HCT116 (cell line): Measurements from ENCODE around the gene WDR20. TPM values are rescaled to one million over a fixed set of nuclear protein-coding genes. Genes with fewer than 3 reads are reported as not detected.

Experiments
- ATAC-seq: fragments of 200-7000 bp; cut with Tn5 transposase; 2 replicates; pipeline ENCODE4 v1.9.1; 2020; ENCODE audit warnings: mild to moderate bottlenecking, moderate library complexity
- BruUV-seq: library from RNA; stranded (reverse); fragments of 400-500 nt; replicated peaks from 2 replicates; lab custom pipeline; 2021; lab: Mats Ljungman, UMichigan
- CTCF ChIA-PET: fragments of 300-600 bp; sonication (Branson Sonifier 250); formaldehyde crosslinking; loops from one replicate; lab custom pipeline; 2021; ENCODE audit warnings: antibody characterized with exemption; lab: Charles Lee
- POLR2A ChIA-PET: fragments of 300-600, 350-600 bp; sonication (Branson Sonifier 250); formaldehyde crosslinking; loops from one replicate; lab custom pipeline; 2021; ENCODE audit warnings: antibody characterized with exemption; lab: Charles Lee
- RAD21 ChIA-PET, 2 experiments: fragments of 300-600 bp; sonication (Branson Sonifier 250); formaldehyde crosslinking; loops; one replicate each; lab custom pipeline; 2023; ENCODE audit warnings: low total read pairs in 2 of 2; ENCODE audit not compliant: uncharacterized antibody in 2 of 2, unreplicated experiment in 2 of 2, low non-redundant PET in 1 of 2; lab: Charles Lee
- DNase-seq: peaks from one replicate; pipeline ENCODE4 v3.0.0-alpha.2; 2010; ENCODE audit warnings: low read depth, low spot score
- H2AFZ ChIP-seq: fragments of 200-600 bp; shearing (Covaris generic), sonication (generic); 2 replicates; pipeline ENCODE4 v1.6.1; 2017; ENCODE audit warnings: low read depth, mixed run types, mixed read lengths, antibody characterized with exemption, low read length; ENCODE audit not compliant: poor library complexity, severe bottlenecking
- H3K27ac ChIP-seq: 2 replicates; pipeline ENCODE4 v1.5.1; 2012; ENCODE audit warnings: low read depth, low read length
- H3K27me3 ChIP-seq: fragments of 200-600 bp; sonication (generic); 2 replicates; pipeline ENCODE4 v1.6.1; 2016; ENCODE audit warnings: mixed run types, low read length, mixed read lengths; ENCODE audit not compliant: insufficient read depth
- H3K36me3 ChIP-seq, 2 experiments: fragments of 200-500 bp in 1 of 2; fragments of 200-600 bp in 1 of 2; sonication (Bioruptor generic) in 1 of 2; sonication (generic) in 1 of 2; 2 replicates each; pipeline versions ENCODE4 v1.5.1 to v1.6.1; 2014 to 2016; ENCODE audit warnings: low read length in 2 of 2, inconsistent platforms in 1 of 2, mixed read lengths in 1 of 2, mixed run types in 1 of 2; ENCODE audit not compliant: insufficient read depth in 2 of 2, control insufficient read depth in 1 of 2
- H3K4me1 ChIP-seq, 2 experiments: fragments of 200-600 bp in 1 of 2; sonication (generic) in 1 of 2; 2 replicates each; pipeline versions ENCODE4 v1.5.1 to v1.6.1; 2012 to 2017; ENCODE audit warnings: low read length in 2 of 2, inconsistent platforms in 1 of 2, mild to moderate bottlenecking in 1 of 2, mixed read lengths in 1 of 2, mixed run types in 1 of 2, moderate library complexity in 1 of 2; ENCODE audit not compliant: insufficient read depth in 2 of 2, control insufficient read depth in 1 of 2
- H3K4me2 ChIP-seq: fragments of 200-600 bp; sonication (generic); 2 replicates; pipeline ENCODE4 v1.6.1; 2017; ENCODE audit warnings: mixed run types, low read length, mixed read lengths
- H3K4me3 ChIP-seq, 2 experiments: fragments of 200-600 bp in 1 of 2; sonication (generic) in 1 of 2; replicated peaks in 1 of 2; 2 replicates each; pipeline ENCODE4 v1.5.1; 2011 to 2016; ENCODE audit warnings: low read length in 2 of 2, control low read depth in 1 of 2, low read depth in 1 of 2, mild to moderate bottlenecking in 1 of 2, mixed read lengths in 1 of 2, mixed run types in 1 of 2
- H3K79me2 ChIP-seq: fragments of 200-600 bp; sonication (generic); 2 replicates; pipeline ENCODE4 v1.6.1; 2017; ENCODE audit warnings: mild to moderate bottlenecking, mixed run types, low read length, moderate library complexity, mixed read lengths; ENCODE audit not compliant: insufficient read depth
- H3K9ac ChIP-seq: fragments of 200-600 bp; sonication (generic); 2 replicates; pipeline ENCODE4 v1.6.1; 2016; ENCODE audit warnings: low read length, mixed read lengths
- H3K9me2 ChIP-seq: fragments of 200-600 bp; sonication (generic), shearing (Covaris generic); 2 replicates; pipeline ENCODE4 v1.6.1; 2017; ENCODE audit warnings: mixed run types, mild to moderate bottlenecking, moderate library complexity; ENCODE audit not compliant: insufficient read depth
- H3K9me3 ChIP-seq, 2 experiments: fragments of 200-500 bp in 1 of 2; fragments of 200-600 bp in 1 of 2; sonication (Bioruptor generic) in 1 of 2; sonication (generic) in 1 of 2; 2 replicates each; pipeline ENCODE4 v1.6.1; 2014 to 2017; ENCODE audit warnings: low read length in 2 of 2, mixed read lengths in 2 of 2, inconsistent platforms in 1 of 2, low read depth in 1 of 2, mild to moderate bottlenecking in 1 of 2, mixed run types in 1 of 2, moderate library complexity in 1 of 2; ENCODE audit not compliant: control insufficient read depth in 1 of 2, insufficient read depth in 1 of 2
- H4K20me1 ChIP-seq: fragments of 200-600 bp; sonication (generic), shearing (Covaris generic); 2 replicates; pipeline ENCODE4 v1.6.1; 2017; ENCODE audit warnings: mixed run types, mild to moderate bottlenecking, moderate library complexity; ENCODE audit not compliant: insufficient read depth
- ATF3 ChIP-seq: IDR thresholded peaks from 2 replicates; pipeline ENCODE4 v1.6.1; 2012
- POLR2A ChIP-seq: IDR thresholded peaks from 2 replicates; pipeline ENCODE4 v1.7.0; 2011; ENCODE audit warnings: borderline replicate concordance; ENCODE audit not compliant: insufficient read depth, insufficient read length; ENCODE audit errors: extremely low read depth
- RAD21 ChIP-seq: IDR thresholded peaks from 2 replicates; pipeline ENCODE4 v1.6.1; 2012; ENCODE audit warnings: low read depth, mild to moderate bottlenecking
- REST ChIP-seq: IDR thresholded peaks from 2 replicates; pipeline ENCODE4 v1.6.1; 2012; ENCODE audit warnings: low read depth
- SRF ChIP-seq: IDR thresholded peaks from 2 replicates; pipeline ENCODE4 v1.6.1; 2012; ENCODE audit warnings: low read depth
- TCF7L2 ChIP-seq: IDR thresholded peaks from 2 replicates; pipeline ENCODE4 v1.7.0; 2011; ENCODE audit warnings: borderline replicate concordance, inconsistent platforms; ENCODE audit not compliant: insufficient read depth, insufficient read length; ENCODE audit errors: extremely low read depth
- YY1 ChIP-seq: IDR thresholded peaks from 2 replicates; pipeline ENCODE4 v1.6.1; 2011; ENCODE audit warnings: low read length, low read depth, moderate library complexity, mild to moderate bottlenecking; ENCODE audit not compliant: insufficient replicate concordance; ENCODE audit errors: extremely low read depth
- ZBTB33 ChIP-seq: IDR thresholded peaks from 2 replicates; pipeline ENCODE4 v1.6.1; 2011; ENCODE audit warnings: mild to moderate bottlenecking, low read length, moderate library complexity; ENCODE audit not compliant: insufficient replicate concordance; ENCODE audit errors: extremely low read depth
- intact Hi-C: fragments of 100-400 bp; cut with micrococcal nuclease; formaldehyde crosslinking; loops from 2 replicates; pipeline ENCODE4 v1.10.0; 2022
- total RNA-seq: library from RNA; stranded (reverse); gene quantifications from one replicate; pipeline ENCODE4 v1.2.1, GENCODE V29; 2021; ENCODE audit not compliant: unreplicated experiment

WDR20 gene
- total RNA-seq, 1 experiment from 2014 or later: 21.1 TPM

GRCh38 chr14:102208741-102209140, 69.0 kb downstream of the WDR20 start:
- intact Hi-C loops: no loop called here
- CTCF ChIA-PET: no interaction called here

More at GRCh38 chr14:102208741-102209140, 69.0 kb downstream of the WDR20 start:
- POLR2A ChIA-PET: no interaction called here
- no peak for ATAC-seq
- Histone ChIP-seq H3K4me1 (no peaks in the 10 kb centered on the region), H3K9me2 (no peaks in the 10 kb centered on the region), H3K36me3 (peaks cover 2 to 3% of the 10 kb centered on the region in 2 experiments; a peak in 2 of 4 replicates), H2AFZ (no peak overlapping the region), H3K27me3 (no peaks in the 10 kb centered on the region), H4K20me1 (no peaks in the 10 kb centered on the region), H3K4me2 (no peak overlapping the region), H3K27ac (no peak overlapping the region), H3K9me3 (no peaks in the 10 kb centered on the region), H3K79me2 (peaks cover 21% of the 10 kb centered on the region), H3K9ac (no peak overlapping the region), H3K4me3 (no peak overlapping the region)
- no peak for DNase-seq
- BruUV-seq: no TSS peak
- no peak for TF ChIP-seq RAD21
- no peak for TF ChIP-seq REST
- TF ChIP-seq TCF7L2: no peak
- no peak for TF ChIP-seq YY1
- TF ChIP-seq ATF3: no peak
- no peak for TF ChIP-seq POLR2A
- TF ChIP-seq SRF: no peak
- no peak for TF ChIP-seq ZBTB33
- RAD21 ChIA-PET: no interaction called here
